Limb (tissue), 2 donors: ENCODE results near the gene RLN3.
"Not testable (repeated sequence)": the region's sequence is repeated elsewhere in the genome, so short reads cannot be mapped to it uniquely, and the experiment has no call there.

Source experiments
- DNase-seq, 2 donors: peaks; one replicate each; pipeline ENCODE4 v3.0.0-alpha.2; 2016; ENCODE audit errors: extremely low spot score in 2 of 2

The RLN3 gene

GRCh38 chr19:13995017-13995728 lies 32.8 kb upstream of the RLN3 start:
- no peak for DNase-seq

GRCh38 chr19:13995878-13996765 lies 31.8 kb upstream of the RLN3 start:
- no peak for DNase-seq

- DNase-seq: no peak
Measured at GRCh38 chr19:13996928-13997630, 30.9 kb upstream of the RLN3 start.

- DNase-seq: no peak
Measured at GRCh38 chr19:13997631-13997962, 30.4 kb upstream of the RLN3 start.

- DNase-seq: no peak
Measured at GRCh38 chr19:13998426-13998825, 29.5 kb upstream of the RLN3 start.

GRCh38 chr19:13999085-13999484 lies 28.9 kb upstream of the RLN3 start:
- no peak for DNase-seq

GRCh38 chr19:14000691-14001375 lies 27.1 kb upstream of the RLN3 start:
- no peak for DNase-seq

- DNase-seq: no peak
Measured at GRCh38 chr19:14002571-14003250, 25.2 kb upstream of the RLN3 start.

- DNase-seq: no peak
Measured at GRCh38 chr19:14003251-14004055, 24.5 kb upstream of the RLN3 start.

- no peak for DNase-seq
Measured at GRCh38 chr19:14004619-14005348, 23.2 kb upstream of the RLN3 start.

- peak; percentile 85 to 97 for DNase-seq
Measured at GRCh38 chr19:14005349-14006084, 22.4 kb upstream of the RLN3 start.

GRCh38 chr19:14006085-14006765 lies 21.7 kb upstream of the RLN3 start, which contains the start of gene RFX1:
RFX1 (minus strand) TSS chr19:14006320; CDS start chr19:13993843, 12,477 bp downstream.
- peak; percentile 100 for DNase-seq

- DNase-seq: peak in 1 of 2 donors; percentile 94
Measured at GRCh38 chr19:14006766-14007562, 21.0 kb upstream of the RLN3 start.

- DNase-seq: no peak
Measured at GRCh38 chr19:14012378-14012915, 15.5 kb upstream of the RLN3 start.

- no peak for DNase-seq
Measured at GRCh38 chr19:14015524-14016035, 12.4 kb upstream of the RLN3 start.

GRCh38 chr19:14019100-14019499 lies 8.8 kb upstream of the RLN3 start:
- no peak for DNase-seq

GRCh38 chr19:14019739-14020138 lies 8.2 kb upstream of the RLN3 start:
- DNase-seq: not testable (repeated sequence)
